D721Med (cell line): Measurements from ENCODE around the gene QSOX2.

Experiments
- DNase-seq: peaks from one replicate; pipeline ENCODE4 v3.0.0; 2011; ENCODE audit warnings: low spot score; ENCODE audit not compliant: insufficient read length
- FAIRE-seq: peaks from 2 replicates; lab custom pipeline; 2011; peaks lifted over from hg19 to GRCh38; lab: Jason Lieb, UNC
- TF ChIP-seq, protein P1 (sequence below): IDR thresholded peaks from 2 replicates; pipeline ENCODE4 v1.5.1; 2012; ENCODE audit warnings: mild to moderate bottlenecking, control low read depth; ENCODE audit not compliant: insufficient read depth; ENCODE audit errors: missing control alignments

Gene QSOX2, protein sequence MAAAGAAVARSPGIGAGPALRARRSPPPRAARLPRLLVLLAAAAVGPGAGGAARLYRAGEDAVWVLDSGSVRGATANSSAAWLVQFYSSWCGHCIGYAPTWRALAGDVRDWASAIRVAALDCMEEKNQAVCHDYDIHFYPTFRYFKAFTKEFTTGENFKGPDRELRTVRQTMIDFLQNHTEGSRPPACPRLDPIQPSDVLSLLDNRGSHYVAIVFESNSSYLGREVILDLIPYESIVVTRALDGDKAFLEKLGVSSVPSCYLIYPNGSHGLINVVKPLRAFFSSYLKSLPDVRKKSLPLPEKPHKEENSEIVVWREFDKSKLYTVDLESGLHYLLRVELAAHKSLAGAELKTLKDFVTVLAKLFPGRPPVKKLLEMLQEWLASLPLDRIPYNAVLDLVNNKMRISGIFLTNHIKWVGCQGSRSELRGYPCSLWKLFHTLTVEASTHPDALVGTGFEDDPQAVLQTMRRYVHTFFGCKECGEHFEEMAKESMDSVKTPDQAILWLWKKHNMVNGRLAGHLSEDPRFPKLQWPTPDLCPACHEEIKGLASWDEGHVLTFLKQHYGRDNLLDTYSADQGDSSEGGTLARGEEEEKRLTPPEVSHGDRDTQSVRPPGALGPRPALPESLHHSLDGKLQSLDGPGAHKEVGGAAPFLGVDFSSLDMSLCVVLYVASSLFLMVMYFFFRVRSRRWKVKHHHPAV

DNA sequence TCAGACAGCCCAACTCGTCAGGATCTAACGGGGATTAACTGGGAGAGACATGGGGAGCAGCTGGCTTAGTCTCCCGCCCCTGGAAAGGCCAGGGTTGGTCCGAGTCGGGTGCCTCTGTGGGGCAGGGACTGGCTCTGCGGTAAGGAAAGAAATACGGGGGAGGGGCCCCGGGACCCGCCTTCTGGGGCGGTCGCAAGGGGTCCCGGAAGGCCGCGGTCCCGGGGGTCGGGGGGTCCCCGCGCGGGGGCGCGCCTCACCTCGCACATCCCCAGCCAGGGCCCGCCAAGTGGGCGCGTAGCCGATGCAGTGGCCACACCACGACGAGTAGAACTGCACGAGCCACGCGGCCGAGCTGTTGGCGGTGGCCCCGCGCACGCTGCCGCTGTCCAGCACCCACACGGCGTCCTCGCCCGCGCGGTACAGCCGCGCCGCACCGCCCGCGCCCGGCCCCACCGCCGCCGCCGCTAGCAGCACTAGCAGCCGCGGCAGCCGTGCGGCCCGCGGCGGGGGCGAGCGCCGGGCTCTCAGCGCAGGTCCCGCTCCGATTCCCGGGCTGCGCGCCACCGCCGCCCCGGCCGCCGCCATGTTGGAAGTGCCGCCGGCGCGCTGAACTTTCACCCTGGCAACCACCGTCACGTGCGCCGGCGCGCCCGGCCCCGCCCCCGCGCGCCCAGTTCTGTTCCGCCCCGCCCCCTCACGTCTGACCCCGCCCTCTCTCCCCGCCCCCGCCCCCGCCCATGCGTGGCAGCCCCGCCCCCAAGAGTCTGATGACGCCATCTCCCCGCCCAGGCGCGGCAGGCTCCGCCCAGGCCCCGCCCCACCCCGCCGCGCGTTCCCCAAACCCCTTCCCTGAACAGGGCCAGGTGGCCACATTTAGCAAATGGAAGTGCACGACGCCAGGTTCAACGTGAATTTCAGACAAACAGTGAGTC is at the start of gene QSOX2:
Gene QSOX2, minus strand, starts transcription at position 594 of the 932 bp plus-strand sequence. Its CDS starts 9 bp downstream, at position 585.
- TF ChIP-seq, protein P1, sequence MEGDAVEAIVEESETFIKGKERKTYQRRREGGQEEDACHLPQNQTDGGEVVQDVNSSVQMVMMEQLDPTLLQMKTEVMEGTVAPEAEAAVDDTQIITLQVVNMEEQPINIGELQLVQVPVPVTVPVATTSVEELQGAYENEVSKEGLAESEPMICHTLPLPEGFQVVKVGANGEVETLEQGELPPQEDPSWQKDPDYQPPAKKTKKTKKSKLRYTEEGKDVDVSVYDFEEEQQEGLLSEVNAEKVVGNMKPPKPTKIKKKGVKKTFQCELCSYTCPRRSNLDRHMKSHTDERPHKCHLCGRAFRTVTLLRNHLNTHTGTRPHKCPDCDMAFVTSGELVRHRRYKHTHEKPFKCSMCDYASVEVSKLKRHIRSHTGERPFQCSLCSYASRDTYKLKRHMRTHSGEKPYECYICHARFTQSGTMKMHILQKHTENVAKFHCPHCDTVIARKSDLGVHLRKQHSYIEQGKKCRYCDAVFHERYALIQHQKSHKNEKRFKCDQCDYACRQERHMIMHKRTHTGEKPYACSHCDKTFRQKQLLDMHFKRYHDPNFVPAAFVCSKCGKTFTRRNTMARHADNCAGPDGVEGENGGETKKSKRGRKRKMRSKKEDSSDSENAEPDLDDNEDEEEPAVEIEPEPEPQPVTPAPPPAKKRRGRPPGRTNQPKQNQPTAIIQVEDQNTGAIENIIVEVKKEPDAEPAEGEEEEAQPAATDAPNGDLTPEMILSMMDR = no peak
- FAIRE-seq (no peak), DNase-seq (peak; percentile 85)

DNA sequence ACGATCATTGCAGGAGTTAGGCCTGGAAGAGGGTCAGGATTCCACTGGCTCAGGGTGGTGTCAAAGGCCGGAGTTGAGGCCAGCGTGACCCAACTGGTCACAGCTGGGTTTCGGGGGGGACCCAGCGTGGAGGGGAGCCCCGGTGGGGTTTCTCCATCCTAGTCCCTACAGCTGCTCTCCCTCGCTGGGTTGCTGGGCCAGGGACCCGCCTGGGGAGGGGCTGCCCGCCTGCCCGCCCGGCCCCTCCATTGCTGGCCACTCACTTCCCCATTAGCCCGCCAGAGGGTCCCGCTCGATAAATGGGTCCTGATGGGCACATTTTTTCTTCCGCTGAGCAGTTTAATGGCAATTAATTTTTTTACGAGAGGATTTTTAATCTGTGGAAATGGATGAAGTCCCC is 49.4 kb upstream of the QSOX2 start:
- TF ChIP-seq, protein P1 = no peak
- FAIRE-seq = no peak
- no peak for DNase-seq

DNA sequence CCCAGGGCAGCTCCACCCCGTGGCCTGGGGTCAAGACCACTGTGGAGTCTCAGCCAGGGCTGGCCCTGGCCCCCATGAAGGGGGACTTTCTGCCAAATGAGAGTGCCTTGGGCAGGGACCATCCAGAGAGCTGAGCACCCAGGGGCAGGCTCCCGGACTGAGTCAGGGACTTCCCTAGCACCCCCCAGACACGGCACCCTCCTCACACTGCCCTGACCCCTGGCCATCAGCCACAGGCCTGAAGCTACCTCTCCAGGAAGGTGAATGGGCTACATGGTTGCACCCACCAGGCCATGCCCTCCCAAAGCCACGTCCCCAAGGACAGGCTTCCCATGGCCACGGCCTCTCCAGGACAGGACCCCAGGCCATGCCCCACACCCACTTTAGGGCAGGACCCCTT is 48.8 kb upstream of the QSOX2 start:
- FAIRE-seq = no peak
- DNase-seq = no peak
- TF ChIP-seq, protein P1 = no peak

DNA sequence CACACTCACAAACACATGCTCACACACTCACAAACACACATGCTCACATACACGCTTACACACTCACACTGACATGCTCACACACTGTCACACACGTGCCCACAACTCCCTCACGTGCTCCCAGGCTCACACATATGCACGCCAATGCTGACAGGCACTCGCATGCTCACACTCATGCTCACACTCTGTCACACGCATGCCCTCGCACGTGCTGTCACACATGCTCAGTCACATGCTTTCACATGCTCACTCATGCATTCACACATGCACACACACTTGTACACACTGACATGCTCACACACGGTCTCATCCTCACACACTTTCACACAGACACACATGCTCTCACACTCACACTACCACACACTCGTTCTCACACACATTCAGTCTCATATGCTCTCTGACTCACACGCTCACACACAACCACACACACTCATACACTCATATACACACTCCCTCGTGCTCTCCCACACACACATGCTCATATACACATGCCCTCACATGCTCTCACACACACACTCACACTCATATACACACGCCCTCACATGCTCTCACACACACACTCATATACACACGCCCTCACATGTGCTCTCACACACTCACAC is 48.0 kb upstream of the QSOX2 start:
- DNase-seq = no peak
- TF ChIP-seq, protein P1 = no peak

DNA sequence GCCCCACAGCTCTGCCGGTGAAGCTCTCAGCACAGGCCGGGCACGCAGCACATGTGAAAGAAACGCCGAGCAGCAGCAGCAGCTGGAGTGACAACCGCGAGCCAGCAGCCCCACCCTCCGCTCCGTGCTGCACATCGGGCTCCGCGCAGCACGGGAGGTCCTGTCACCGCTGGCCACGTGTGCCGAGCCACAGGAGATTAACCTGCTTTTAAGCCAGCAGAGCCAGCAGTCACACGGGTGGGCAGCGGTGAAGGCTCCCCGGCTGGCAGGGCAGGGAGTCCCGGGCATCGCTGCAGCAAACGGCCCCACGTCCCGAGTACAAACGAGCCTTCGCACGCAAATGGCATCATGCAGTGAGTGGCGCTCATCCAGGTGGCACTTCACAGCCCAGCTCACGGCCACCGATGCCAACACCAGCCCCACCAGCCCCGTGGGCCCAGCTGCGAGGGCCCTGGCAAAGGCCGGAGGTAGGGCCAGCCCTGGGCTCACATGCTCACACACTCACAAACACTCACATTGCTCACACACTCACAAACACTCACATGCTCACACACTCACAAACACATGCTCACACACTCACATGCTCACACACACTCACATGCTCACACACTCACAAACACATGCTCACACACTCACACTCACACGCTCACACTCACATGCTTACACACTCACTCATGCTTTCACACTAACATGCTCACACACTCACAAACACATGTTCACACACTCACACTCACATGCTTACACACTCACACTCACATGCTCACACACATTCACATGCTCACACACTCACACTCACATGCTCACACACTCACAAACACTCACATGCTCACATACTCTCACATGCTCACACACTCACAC is 47.2 kb upstream of the QSOX2 start:
- FAIRE-seq (no peak), DNase-seq (no peak)
- TF ChIP-seq, protein P1 = no peak

More for the DNA sequence above, 48.0 kb upstream of the QSOX2 start:
- no peak for FAIRE-seq

DNA sequence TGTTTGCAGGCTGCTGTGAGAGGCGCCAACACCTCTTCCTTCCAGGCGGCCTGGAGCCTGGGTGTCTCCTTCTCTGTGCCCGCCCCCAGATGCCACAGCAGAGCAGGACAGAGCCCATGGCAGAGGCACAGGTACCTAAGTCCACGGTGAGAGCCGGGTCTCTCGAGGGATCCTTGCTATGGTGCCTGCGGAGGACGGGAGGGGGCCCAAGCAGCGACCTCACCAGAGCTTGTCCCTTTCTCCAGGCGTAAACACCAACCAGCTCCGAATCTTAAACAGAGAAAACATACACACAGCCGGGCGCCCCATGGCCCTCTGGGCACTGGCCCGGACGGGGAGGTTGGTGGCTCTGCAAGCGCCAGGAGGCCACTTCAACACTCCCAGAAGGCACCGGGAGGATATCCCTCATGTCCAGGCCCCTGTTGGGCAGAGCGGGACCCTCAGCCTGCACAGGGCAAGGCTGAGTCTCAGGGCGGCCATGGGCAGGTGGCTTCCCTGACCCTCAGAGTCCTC is 46.5 kb upstream of the QSOX2 start:
- no peak for FAIRE-seq

More for the DNA sequence above, 46.5 kb upstream of the QSOX2 start:
- no peak for DNase-seq
- TF ChIP-seq, protein P1 = no peak
